ENCODE data around the gene USP22.

Gene USP22

DNA sequence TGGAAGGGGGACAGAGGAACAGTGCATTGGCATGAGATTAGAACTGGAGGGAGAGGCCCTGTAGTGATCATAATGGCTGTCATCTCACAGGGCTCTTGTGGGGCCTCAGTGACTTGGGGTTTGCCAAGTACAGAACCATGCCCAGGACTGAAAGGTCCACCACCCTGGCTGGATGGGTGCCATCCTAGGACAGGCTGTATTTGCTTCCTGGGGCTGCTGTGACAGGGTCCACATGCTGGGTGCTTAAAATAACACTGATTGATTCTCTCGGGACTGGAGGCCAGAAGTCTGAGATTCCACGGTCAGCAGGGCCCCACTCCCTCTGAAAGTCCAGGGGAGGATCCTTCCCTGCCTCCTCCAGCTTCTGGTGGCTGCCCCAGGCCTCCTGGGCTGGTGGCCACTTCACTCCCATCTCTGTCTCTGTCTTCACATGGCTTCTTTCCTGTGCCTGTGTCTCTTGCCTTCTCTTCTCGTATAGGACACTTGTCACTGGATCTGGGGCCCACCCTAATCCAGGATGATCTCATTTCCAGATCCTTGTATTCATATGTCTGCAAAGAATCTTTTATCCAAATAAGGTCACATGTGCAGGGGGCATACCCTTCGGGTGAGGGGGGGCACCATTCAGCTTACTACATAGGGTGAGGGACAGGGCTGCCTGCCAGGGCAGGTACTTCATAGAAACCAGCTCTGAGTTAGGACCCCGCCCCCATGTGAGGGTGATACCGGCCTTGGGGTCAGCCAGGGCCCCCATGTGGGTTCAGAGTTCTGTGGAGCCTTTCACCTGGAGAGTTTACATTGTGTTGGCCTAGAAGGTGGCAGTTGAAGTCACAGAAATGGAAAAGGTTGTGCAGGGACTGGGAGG is 52.6 kb downstream of the USP22 start:
- TF ChIP-seq CTCF (conservative IDR thresholded peaks at IDR 0.05; ENCODE audit: low read depth, low read length) = no peak
- no peak overlapping the region for H3K4me3 ChIP-seq (ENCODE audit: low read length)
- no peak for DNase-seq (ENCODE audit: low read depth)

- H3K4me3 ChIP-seq (ENCODE audit: low read length) = no peak overlapping the region
- TF ChIP-seq CTCF (conservative IDR thresholded peaks at IDR 0.05; ENCODE audit: low read depth, low read length) = no peak
- no peak for DNase-seq (ENCODE audit: low read depth)
These were observed 53.3 kb downstream of the USP22 start for GRCh38 chr17:20989481-20989880.

DNA sequence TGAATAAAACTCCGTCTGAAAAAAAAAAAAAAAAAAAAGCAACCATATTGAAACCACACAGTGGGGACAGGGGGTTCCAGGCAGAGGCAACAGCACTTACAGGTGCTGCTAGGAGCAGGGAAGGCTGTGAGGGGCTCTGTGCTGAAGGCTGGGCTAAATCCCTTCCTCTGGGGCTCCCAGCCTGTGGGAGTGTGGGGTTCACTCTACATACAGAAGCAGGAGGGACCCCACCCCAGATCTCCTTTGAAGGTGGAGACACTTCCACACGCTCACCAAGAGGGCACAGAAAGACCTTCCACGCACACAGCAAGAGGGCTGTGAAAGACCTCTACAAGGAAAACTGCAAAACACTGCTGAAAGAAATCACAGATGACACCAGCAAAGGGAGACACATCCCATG is 53.9 kb downstream of the USP22 start:
- no peak overlapping the region for H3K4me3 ChIP-seq (ENCODE audit: low read length)
- TF ChIP-seq CTCF (conservative IDR thresholded peaks at IDR 0.05; ENCODE audit: low read depth, low read length) = no peak
- DNase-seq (ENCODE audit: low read depth) = no peak

- no peak overlapping the region for H3K4me3 ChIP-seq (ENCODE audit: low read length)
- no peak for DNase-seq (ENCODE audit: low read depth)
- no peak for TF ChIP-seq CTCF (conservative IDR thresholded peaks at IDR 0.05; ENCODE audit: low read depth, low read length)
These were observed 54.7 kb downstream of the USP22 start for GRCh38 chr17:20988001-20988636.

GRCh38 chr17:20987511-20987910 is 55.3 kb downstream of the USP22 start:
- no peak for TF ChIP-seq CTCF (conservative IDR thresholded peaks at IDR 0.05; ENCODE audit: low read depth, low read length)
- no peak for DNase-seq (ENCODE audit: low read depth)
- H3K4me3 ChIP-seq (ENCODE audit: low read length) = no peak overlapping the region

DNA sequence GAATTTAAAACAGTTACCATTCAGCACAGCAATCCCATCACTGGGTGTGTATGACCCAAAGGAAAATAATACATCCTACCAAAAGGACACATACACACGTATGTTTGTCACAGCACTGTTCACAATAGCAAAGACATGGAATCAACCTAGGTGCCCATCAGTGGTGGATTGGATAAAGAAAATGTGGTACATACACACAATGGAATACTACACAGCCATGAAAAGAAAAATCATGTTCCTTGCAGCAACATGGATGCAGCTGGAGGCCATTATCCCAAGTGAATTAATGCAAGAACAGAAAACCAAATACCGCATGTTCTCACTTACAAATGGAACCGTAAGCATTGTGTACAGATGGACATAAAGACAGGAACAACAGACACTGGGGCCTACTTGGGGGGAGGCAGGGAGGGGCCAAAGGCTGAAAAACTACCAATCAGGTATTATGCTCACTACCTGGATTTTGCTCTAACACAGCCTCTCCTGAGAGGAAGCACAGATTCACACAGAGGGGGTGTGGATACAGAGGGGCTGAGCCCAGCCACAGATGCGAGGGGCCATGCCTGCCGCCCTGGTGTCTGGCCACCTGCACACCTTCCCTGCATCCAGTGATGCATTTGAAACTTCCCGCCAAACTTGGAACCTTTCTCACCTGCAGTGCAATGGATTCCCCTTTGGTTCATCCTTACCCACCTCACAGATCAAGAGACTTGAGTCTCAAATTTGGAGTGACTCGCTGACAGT is 55.9 kb downstream of the USP22 start:
- no peak for DNase-seq (ENCODE audit: low read depth)
- H3K4me3 ChIP-seq (ENCODE audit: low read length) = no peak overlapping the region
- no peak for TF ChIP-seq CTCF (conservative IDR thresholded peaks at IDR 0.05; ENCODE audit: low read depth, low read length)
